Heart left ventricle (tissue), 13 donors: ENCODE measurements around the gene RAB6A.
A peak's percentile ranks its signal among the peaks of the same experiment; 100 is the strongest.

Experiments
- CTCF ChIP-seq, 12 donors: fragments of 200-600 bp; sonication (generic) in 4 of 12; IDR thresholded peaks; one replicate each; pipeline versions ENCODE4 v1.5.0 to v1.8.0; 2018 to 2022; ENCODE audit warnings: antibody characterized with exemption in 12 of 12, mild to moderate bottlenecking in 5 of 12
- POLR2A ChIP-seq, 2 donors: fragments of 450-650 bp; IDR thresholded peaks; one replicate each; pipeline ENCODE4 v1.6.1; 2017; ENCODE audit warnings: antibody characterized with exemption in 2 of 2, mild to moderate bottlenecking in 2 of 2, moderate library complexity in 2 of 2
- donor health status: ischemic (EF 13 %, LVEDD 7.1; RV severe dilation, severe dysfunction).
- donor health status: DM: no; HTN: yes; CAD: no.
- donor health status: DM: no; HTN: no; CAD: no.
- donor health status: ischemic (EF 25% LVEDD 6.9; RV normal size, moderate dysfunction).
- donor health status: ischemic (EF 25% LVEDD 5.7; RV mildly dilated, moderate dysfunction).
- donor health status: ischemic (EF 35%, LVEDD 5.7; RV mildly dilated, moderate dysfunction).
- donor health status: nonischemic (EF 11% LVEDD 7.7; RV severe dilation, severe dysfunction).
- donor health status: DM: yes; HTN: yes; CAD: no.
- donor health status: PGD.
- donor health status: ischemic (EF 29% LVEDD 5.4; RV normal size, mild dysfunction).
- donor health status: nonischemic (EF 23%, LVEDD 6.1; RV moderate dilation, normal function).

- TF ChIP-seq CTCF (IDR thresholded peaks at IDR 0.05) (peak in 10 of 12 donors; percentile 20 to 61 (median 41)), POLR2A (IDR thresholded peaks at IDR 0.05) (peak in 1 of 2 donors; percentile 85)
Measured at GRCh38 chr11:73760679-73761402, at the start of gene RAB6A.
